ENCODE results near the gene NR5A2.

Gene NR5A2

DNA sequence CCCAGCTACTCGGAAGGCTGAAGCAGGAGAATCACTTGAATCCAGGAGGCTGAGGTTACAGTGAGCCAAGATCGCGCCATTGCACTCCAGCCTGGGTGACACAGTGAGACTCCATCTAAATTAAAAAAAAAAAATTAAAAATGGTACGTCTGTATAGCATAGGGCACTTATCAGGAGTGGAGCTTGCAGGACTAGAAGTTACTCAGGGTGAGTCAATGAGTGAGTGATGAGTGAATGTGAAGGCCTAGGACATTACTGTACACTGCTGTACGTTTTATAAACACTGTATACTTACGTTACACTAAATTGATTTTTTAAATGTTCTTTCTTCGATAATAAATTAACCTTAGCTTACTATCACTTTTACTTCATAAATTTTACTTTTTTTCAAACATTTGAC lies 183.6 kb downstream of the NR5A2 start:
- no peak for DNase-seq

DNA sequence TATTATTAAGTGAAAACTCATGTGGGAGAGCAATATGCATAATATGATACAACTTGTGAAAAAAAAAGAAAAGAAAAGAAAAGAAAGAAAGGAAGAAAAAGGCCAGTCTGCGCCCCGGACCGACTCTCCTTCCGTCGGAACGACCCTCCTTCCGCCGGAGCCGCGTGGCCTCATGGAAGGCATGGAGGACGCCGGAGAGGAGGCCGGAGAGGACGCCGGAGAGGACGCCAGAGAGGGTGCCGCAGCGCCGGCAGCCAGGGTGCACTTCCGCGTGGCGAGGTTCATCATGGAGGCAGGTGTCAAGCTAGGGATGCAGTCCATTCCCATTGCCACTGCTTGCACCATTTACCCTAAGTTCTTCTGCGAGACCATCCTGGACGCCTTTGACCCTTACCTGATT lies 185.9 kb downstream of the NR5A2 start:
- no peak for DNase-seq

DNA sequence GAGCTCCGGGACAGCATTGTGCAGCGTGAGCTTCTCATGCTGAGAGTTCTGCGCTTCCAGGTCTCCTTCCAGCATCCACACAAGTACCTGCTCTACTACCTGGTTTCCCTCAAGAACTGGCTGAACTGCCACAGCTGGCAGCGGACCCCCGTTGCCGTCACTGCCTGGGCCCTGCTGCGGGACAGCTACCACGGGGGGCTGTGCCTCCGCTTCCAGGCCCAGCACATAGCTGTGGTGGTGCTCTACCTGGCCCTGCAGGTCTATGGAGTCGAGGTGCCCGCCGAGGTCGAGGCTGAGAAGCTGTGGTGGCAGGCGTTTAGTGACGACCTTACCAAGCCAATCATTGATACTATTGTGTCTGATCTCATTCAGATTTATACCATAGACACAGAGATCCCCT lies 186.4 kb downstream of the NR5A2 start:
- no peak for DNase-seq

DNA sequence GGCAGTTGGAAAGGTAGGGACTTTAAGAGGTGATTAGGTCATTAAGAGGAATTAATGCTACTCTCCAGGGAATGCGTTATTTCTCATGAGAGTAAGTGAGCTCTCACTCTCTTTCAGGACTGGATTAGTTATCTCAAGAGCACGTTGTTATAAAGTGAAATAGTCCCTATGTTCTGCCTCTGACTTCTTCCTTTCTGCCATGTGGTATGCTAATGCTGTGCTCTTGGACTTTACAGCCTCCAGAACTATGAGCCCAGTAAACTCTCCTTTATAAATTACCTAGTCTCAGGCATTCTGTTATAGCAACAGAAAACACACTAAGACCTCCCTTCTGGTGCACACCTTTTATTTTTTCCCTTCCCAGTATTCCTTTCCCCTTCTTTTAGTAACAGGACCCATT lies 187.8 kb downstream of the NR5A2 start:
- DNase-seq: no peak

DNA sequence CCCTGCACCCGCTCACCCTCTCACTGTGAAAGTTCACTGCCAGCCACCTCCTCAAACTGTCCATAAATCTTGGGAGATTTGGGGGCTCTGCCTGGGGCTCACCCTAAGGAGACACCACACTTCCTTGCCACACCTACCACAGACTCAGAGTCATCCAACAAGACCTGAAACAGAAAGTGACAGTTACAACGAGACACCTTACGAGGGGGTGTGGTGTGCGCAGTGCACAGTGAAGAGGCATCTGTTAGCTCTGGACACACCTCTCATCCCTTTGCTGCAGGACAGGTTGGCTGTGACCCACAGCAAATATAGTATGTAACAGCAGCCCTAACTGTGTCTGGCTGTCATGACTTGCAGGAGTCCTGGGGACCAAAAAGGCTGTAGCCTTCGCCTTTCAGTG lies 190.2 kb downstream of the NR5A2 start:
- no peak for DNase-seq

DNA sequence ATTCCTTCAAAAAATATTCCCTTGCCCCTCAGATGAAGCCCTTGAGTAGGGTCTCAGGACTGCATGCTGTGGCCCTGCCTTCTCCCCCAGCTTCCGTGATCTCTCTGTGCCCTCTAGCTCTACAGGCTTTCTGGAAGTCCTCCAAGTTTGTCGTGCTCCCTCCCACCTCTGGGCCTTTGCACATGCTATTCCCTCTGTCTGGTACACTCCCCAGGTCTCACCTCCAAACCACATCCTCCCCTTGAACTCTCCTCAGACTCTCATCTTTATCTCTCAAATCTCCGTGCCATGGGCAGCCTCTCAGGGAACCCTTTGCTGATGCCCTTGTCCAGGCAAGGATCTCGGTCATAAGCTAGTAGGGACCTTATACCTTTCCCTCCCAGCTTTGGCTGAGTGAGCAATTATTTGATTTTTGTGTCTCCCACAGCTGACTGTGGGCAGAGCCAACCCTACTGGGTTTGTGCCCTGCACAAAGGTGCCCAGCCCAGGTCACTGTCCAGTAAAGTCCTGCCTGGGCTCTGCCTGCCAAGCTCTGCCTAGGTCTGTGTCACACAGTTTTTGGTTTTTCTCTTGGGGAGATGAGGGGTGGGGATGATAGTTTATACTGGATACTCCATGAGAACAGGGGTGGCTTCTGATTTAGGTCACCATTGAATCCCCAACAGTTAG lies 194.2 kb downstream of the NR5A2 start:
- DNase-seq: no peak

DNA sequence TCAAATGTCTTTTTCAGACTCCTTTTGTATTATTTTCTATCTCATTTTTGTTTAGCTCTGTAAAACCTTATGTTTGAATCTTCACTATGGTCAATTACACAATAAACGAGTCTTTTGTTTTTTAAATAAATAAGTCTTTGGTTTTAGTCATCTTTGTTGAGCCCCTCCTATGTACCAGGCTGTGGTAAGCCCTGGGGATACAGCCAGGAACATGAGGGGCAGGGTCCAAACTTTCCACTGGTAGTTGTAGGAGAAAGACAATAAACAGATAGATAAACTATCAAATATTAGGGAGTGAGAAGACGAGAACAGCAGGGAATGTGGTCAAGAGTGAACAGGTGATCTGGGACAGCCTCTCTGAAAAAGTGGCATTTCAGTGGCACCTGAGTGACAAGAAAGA lies 195.7 kb downstream of the NR5A2 start:
- no peak for DNase-seq

DNA sequence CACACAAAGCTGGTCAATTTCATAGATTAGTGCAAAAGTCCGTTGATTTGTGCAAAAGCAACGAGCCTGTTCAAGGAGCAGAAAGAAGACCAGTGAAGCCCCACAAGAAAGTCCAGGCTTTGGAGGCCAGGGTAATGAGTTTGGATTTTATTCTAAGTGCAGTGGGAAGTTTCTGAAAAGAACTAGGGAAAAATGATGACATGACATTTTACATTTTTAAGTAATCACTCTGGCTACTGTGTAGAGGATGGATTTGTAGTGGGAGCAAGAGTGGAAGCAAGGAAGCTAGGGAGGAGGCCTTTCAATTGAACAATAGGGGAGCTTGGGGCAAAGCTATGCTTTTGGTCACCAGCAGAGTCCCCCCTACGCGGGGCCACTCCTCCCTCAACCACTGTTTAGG lies 196.1 kb downstream of the NR5A2 start:
- DNase-seq: no peak

DNA sequence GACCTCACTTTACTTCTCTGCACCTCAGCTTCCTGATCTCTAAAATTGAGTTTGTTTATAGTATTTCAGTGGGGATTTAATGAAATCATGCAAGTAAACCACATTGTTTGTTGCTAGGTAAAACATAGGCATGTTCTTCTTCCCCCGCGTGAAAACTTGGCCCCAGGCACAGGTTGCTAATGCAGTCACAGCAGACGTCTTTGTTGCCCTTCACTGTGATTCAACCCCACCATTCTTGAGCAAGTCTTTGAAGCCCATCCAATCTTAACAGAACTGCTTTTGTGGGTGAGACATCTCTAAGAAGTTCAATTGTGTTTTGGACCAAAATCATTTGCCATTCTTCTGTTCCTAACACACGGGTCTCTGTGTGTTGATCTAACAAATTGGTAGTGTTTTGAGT lies 196.8 kb downstream of the NR5A2 start:
- no peak for DNase-seq

DNA sequence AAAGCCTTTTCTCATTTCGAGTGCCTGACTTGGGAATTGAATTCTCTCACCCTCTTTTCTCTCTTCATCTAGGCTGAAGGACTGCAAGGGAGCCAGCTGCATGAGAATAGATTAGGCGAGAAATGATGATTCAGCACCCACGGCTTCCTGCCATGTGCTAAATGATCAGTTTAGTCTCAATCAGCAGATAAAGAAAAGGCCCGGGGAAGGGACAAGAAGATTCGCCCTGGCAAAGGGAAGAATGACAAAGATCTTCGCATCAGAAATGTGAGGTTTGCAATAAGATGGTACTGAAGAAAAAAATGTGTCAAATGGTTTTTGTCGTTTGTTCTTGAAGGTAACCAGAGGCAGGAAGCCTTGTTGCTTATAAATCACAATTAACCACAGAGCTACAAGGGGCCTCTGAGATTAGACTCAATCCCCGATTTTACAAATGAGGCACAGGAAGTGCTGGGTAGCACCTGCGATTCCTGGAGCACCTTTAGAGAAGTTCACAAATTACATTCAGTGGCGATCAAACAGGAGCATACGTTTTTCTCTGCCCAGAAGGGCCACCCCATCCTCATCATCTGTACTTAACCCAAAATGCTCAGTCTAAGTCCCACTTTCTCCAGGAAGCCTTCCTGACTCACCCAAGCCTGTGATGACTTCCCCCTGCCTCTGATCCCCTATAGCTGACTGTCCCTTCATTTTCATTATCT lies 198.9 kb downstream of the NR5A2 start:
- no peak for DNase-seq

DNA sequence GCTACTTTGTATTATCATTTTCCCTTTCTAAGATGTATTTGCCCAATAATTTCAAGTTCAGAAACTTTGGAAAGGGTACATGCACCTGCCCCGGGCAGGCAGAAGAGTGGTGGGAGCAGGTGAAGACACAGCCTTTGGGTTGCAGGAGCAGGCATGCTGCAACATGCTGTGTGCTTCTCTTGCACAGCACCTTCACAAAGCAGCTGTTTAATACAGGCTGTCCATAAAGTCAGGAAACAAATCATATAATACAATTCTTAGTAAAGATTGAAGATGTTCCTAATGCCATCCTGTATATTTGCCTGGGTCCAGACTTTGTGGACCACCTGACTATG lies 199.4 kb downstream of the NR5A2 start:
- no peak for DNase-seq

Measured in NCI-H1417 treated with DMSO at 0.1 percent for 48 hours (cell line).